WI38 (cell line): ENCODE data around the gene ZNF48.

Experiments
- H3K4me3 ChIP-seq: 2 replicates; pipeline ENCODE4 v1.5.1; 2011; ENCODE audit warnings: low read depth, mild to moderate bottlenecking, control low read depth, low read length
- TF ChIP-seq, protein P1 (sequence below): IDR thresholded peaks from 2 replicates; pipeline ENCODE4 v1.5.1; 2012; ENCODE audit warnings: low read depth, mild to moderate bottlenecking, control low read depth, low read length

The ZNF48 gene

DNA sequence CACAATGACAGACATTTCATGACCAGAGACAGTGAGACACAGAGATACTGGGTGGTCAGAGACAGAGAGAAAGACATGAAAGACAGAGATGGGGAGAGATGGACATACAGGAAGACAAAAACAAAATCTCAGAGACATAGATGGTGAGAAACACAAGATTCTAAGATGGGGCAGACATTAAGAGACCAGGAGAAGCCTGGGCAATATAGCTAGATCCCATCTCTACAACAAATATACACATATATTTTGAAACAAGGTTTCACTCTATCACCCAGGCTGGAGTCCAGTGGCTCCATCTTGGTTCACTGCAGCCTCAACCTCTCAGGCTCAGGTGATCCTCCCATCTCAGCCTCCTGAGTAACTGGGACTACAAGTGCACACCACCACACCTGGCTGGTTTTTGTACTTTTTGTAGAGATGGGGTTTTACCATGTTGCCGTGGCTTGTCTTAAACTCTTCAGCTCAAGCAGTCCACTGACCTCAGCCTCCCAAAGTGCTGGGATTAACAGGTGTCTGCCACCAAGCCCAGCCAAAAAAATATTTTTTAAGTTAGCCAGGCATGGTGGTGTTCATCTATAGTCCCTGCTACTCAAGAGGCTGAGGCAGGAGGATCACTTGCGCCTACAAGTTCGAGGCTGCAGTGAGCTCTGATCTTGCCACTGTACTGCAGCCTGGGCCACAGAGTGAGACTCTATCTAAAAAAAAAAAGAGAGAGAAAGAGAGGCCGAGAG is 15.0 kb upstream of the ZNF48 start:
- TF ChIP-seq, protein P1, sequence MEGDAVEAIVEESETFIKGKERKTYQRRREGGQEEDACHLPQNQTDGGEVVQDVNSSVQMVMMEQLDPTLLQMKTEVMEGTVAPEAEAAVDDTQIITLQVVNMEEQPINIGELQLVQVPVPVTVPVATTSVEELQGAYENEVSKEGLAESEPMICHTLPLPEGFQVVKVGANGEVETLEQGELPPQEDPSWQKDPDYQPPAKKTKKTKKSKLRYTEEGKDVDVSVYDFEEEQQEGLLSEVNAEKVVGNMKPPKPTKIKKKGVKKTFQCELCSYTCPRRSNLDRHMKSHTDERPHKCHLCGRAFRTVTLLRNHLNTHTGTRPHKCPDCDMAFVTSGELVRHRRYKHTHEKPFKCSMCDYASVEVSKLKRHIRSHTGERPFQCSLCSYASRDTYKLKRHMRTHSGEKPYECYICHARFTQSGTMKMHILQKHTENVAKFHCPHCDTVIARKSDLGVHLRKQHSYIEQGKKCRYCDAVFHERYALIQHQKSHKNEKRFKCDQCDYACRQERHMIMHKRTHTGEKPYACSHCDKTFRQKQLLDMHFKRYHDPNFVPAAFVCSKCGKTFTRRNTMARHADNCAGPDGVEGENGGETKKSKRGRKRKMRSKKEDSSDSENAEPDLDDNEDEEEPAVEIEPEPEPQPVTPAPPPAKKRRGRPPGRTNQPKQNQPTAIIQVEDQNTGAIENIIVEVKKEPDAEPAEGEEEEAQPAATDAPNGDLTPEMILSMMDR: no peak

GRCh38 chr16:30380803-30381208 is 14.4 kb upstream of the ZNF48 start:
- no peak overlapping the region for H3K4me3 ChIP-seq
- TF ChIP-seq, protein P1: no peak

More for the DNA sequence above, 15.0 kb upstream of the ZNF48 start:
- H3K4me3 ChIP-seq: no peak overlapping the region

GRCh38 chr16:30381291-30382041 is 13.8 kb upstream of the ZNF48 start:
- no peak overlapping the region for H3K4me3 ChIP-seq
- TF ChIP-seq, protein P1: no peak

- H3K4me3 ChIP-seq: no peak within 1 kb of the TSS
- TF ChIP-seq, protein P1: no peak
These were observed 12.9 kb upstream of the ZNF48 start, which contains the start of gene SEPTIN1 for GRCh38 chr16:30382111-30382881. TSS of gene SEPTIN1 (minus strand) at chr16:30382561. CDS start at chr16:30382542, 19 bp downstream.

- TF ChIP-seq, protein P1: no peak
- H3K4me3 ChIP-seq: no peak overlapping the region
These were observed 11.7 kb upstream of the ZNF48 start for GRCh38 chr16:30383521-30383920.

DNA sequence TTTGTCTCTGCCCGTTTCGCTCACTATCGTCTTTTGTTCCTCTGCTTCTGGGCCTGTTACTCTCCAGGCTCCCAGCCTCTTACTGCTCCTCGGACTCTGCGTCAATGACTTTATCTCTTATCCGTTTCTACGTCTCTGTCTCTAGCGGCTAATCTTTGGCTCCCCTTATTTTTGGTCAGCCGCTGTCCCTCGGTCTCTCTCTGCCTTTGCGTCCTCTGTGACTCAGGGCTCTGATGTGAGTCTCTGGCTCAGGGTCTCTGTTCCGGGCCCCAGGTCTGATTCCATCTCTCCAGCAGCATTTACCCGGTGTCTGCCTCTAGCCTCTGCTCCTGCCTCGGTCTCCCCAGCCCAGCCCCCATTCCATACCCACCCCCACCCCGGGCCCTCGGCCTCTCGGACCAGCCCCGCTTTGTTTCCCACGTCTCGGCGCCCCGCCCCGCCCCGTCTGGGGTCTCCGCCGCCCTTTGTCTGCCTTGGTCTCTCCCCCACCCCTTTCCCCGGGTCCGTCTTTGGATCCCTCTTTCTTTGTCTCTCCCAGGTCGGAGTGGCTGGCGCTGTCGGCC is 547 bp upstream of the ZNF48 start:
- TF ChIP-seq, protein P1: no peak
- H3K4me3 ChIP-seq: peak overlapping the region; percentile 83
